HepG2 (cell line): ENCODE data around the gene HDGFL2. TPM values are rescaled to one million over a fixed set of nuclear protein-coding genes. Genes with fewer than 3 reads are reported as not detected.

ENCODE experiments used
- AKAP8 ChIP-seq: sonication (generic); formaldehyde crosslinking; IDR thresholded peaks from 2 replicates; pipeline ENCODE4 v1.5.1; 2020; ENCODE audit warnings: mild to moderate bottlenecking, missing genetic modification reagents
- ATF1 ChIP-seq: IDR thresholded peaks from 2 replicates; pipeline ENCODE4 v1.6.1; 2016; ENCODE audit warnings: mild to moderate bottlenecking, control low read depth
- GATA4 ChIP-seq: sonication (generic); IDR thresholded peaks from 2 replicates; pipeline ENCODE4 v1.6.1; 2016; ENCODE audit warnings: antibody characterized with exemption, low read depth, borderline replicate concordance
- HNF4G ChIP-seq, 2 experiments: sonication (generic) in 1 of 2; formaldehyde crosslinking in 1 of 2; IDR thresholded peaks; 2 replicates each; pipeline versions ENCODE4 v1.4.0 to v1.6.1; 2011 to 2020; ENCODE audit warnings: borderline replicate concordance in 2 of 2, low read depth in 2 of 2, mild to moderate bottlenecking in 2 of 2, low read length in 1 of 2, missing genetic modification reagents in 1 of 2, moderate library complexity in 1 of 2
- RARG ChIP-seq: sonication (generic); formaldehyde crosslinking; IDR thresholded peaks from 2 replicates; pipeline ENCODE4 v1.4.0; 2020; ENCODE audit warnings: low read depth, mild to moderate bottlenecking, missing genetic modification reagents
- RBM22 ChIP-seq: fragments of 200-400 bp; formaldehyde crosslinking; optimal IDR thresholded peaks from 2 replicates; pipeline ENCODE3; 2017; ENCODE audit warnings: mild to moderate bottlenecking, low read length, moderate library complexity
- SCMH1 ChIP-seq: sonication (generic); formaldehyde crosslinking; IDR thresholded peaks from 2 replicates; pipeline ENCODE4 v1.9.0; 2021; ENCODE audit warnings: missing genetic modification reagents, mild to moderate bottlenecking, borderline replicate concordance
- TCF7 ChIP-seq: sonication (generic); IDR thresholded peaks from 2 replicates; pipeline ENCODE4 v1.6.1; 2016; ENCODE audit warnings: antibody characterized with exemption, low read depth
- YEATS2 ChIP-seq: sonication (generic); formaldehyde crosslinking; IDR thresholded peaks from 2 replicates; pipeline ENCODE4 v1.4.0; 2020; ENCODE audit warnings: missing genetic modification reagents, borderline replicate concordance
- ZNF260 ChIP-seq: sonication (generic); formaldehyde crosslinking; IDR thresholded peaks from 2 replicates; pipeline ENCODE4 v1.4.0; 2020; ENCODE audit warnings: missing genetic modification reagents, low read depth, mild to moderate bottlenecking, borderline replicate concordance
- ZNF430 ChIP-seq: sonication (generic); formaldehyde crosslinking; IDR thresholded peaks from 2 replicates; pipeline ENCODE4 v1.9.0; 2021; ENCODE audit warnings: mild to moderate bottlenecking, missing genetic modification reagents
- polyA plus RNA-seq, 8 experiments: library from polyadenylated mRNA; depleted of rRNA in 3 of 8; stranded (reverse) in 7 of 8; unstranded in 1 of 8; fragments of >200 nt; fragmentation: Illumina TruSeq in 4 of 8; extraction: Trizol in 4 of 8; gene quantifications; 2 replicates each; pipeline versions ENCODE4 v1.2.1 to v1.2.3, GENCODE V29; 2011 to 2016; ENCODE audit warnings: low read depth in 4 of 8, missing spikeins in 1 of 8, mixed read lengths in 1 of 8; ENCODE audit not compliant: insufficient read depth in 1 of 8
- total RNA-seq, 5 experiments: library from RNA; depleted of rRNA; stranded (reverse); fragments of >200 nt; fragmentation: Illumina TruSeq; extraction: Trizol; gene quantifications; 2 replicates each; pipeline ENCODE4 v1.2.3, GENCODE V29; 2016; ENCODE audit warnings: low read depth in 1 of 5
- TF ChIP-seq, protein P1 (sequence below), 2 experiments: sonication (generic) in 1 of 2; formaldehyde crosslinking in 1 of 2; IDR thresholded peaks; 2 replicates each; pipeline versions ENCODE4 v1.5.1 to v1.6.1; 2011 to 2020; ENCODE audit warnings: borderline replicate concordance in 1 of 2, low read depth in 1 of 2, low read length in 1 of 2, mild to moderate bottlenecking in 1 of 2, missing genetic modification reagents in 1 of 2, moderate library complexity in 1 of 2
- TF ChIP-seq, protein P2 (sequence below): sonication (generic); formaldehyde crosslinking; IDR thresholded peaks from 2 replicates; pipeline ENCODE4 v1.4.0; 2020; ENCODE audit warnings: missing genetic modification reagents, borderline replicate concordance
- TF ChIP-seq, protein P3 (sequence below): sonication (generic); formaldehyde crosslinking; IDR thresholded peaks from 2 replicates; pipeline ENCODE4 v1.5.0; 2020; ENCODE audit warnings: mild to moderate bottlenecking, missing genetic modification reagents
- TF ChIP-seq, protein P4 (sequence below): sonication (generic); formaldehyde crosslinking; IDR thresholded peaks from 2 replicates; pipeline ENCODE4 v1.4.0; 2020; ENCODE audit warnings: missing genetic modification reagents

The HDGFL2 gene
- total and polyA plus RNA-seq, 2 of the 13 experiments (the other 11 are each of a cell fraction or from before 2014, with no cell fraction given) = 20.0 to 51.1 TPM

DNA sequence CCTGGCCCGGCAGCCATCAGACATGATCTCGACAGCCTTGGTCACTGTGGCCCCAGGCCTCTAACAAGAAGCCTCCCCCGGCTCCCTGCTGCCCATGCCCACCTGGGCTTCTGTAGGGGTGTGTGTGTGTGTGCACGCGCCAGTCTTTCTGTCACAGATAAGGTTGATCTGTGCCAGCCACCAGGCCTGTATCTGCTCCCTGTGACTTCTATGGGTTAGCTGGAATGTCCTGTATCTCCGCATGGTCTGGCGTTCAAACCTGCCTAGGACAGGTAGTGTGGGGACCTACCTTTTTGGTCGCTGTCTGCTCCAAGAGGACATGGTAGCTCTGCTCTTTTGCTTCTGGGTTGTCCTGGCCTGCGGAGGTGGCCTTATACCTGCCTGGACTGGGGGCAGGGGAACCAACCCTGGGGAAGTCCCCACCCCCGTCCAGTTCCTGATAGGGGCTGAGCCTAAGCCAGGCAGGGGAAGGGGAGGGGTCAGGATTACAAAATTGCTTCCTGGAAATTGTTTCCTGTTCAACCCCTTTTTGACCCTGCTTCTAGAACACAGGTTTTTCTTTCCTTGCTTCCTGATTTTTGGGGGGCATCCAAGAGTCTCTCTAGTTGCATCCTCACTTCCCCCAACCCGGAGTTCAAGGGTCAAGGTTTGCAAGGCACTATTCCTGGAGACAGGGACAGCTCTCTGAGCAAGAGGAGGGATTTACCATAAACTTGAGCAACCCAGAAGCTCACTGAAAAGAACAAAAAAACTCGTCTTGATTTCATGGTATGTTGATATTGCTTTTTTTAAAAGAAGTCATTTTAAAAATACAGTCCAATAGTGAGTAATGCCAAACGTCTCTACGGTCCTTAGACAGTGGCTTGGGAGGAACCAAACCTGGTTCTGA is 67.8 kb downstream of the HDGFL2 start, which contains the start of gene LRG1 (continued):
- TF ChIP-seq, protein P1, sequence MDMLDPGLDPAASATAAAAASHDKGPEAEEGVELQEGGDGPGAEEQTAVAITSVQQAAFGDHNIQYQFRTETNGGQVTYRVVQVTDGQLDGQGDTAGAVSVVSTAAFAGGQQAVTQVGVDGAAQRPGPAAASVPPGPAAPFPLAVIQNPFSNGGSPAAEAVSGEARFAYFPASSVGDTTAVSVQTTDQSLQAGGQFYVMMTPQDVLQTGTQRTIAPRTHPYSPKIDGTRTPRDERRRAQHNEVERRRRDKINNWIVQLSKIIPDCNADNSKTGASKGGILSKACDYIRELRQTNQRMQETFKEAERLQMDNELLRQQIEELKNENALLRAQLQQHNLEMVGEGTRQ (IDR thresholded peaks at IDR 0.05; ENCODE audit: low read depth, low read length) = no peak
- TF ChIP-seq, protein P1 (CRISPR knock-in tag; IDR thresholded peaks at IDR 0.05; ENCODE audit: borderline replicate concordance) = no peak
- TF ChIP-seq YEATS2 (CRISPR knock-in tag) (no peak), RBM22 (no peak), RARG (CRISPR knock-in tag) (no peak), ZNF260 (CRISPR knock-in tag) (no peak), TCF7 (no peak), ATF1 (no peak), GATA4 (peak; percentile 71; the same call in 1 of the 2 replicates), ZNF430 (CRISPR knock-in tag) (peak; percentile 32; the same call in 1 of the 2 replicates), AKAP8 (CRISPR knock-in tag) (no peak), HNF4G (IDR thresholded peaks at IDR 0.05; ENCODE audit: borderline replicate concordance, low read depth, low read length) (peak; percentile 21; the same call in 1 of the 2 replicates), HNF4G (CRISPR knock-in tag; IDR thresholded peaks at IDR 0.05; ENCODE audit: borderline replicate concordance, low read depth) (no peak), SCMH1 (no peak)
- TF ChIP-seq, protein P2, sequence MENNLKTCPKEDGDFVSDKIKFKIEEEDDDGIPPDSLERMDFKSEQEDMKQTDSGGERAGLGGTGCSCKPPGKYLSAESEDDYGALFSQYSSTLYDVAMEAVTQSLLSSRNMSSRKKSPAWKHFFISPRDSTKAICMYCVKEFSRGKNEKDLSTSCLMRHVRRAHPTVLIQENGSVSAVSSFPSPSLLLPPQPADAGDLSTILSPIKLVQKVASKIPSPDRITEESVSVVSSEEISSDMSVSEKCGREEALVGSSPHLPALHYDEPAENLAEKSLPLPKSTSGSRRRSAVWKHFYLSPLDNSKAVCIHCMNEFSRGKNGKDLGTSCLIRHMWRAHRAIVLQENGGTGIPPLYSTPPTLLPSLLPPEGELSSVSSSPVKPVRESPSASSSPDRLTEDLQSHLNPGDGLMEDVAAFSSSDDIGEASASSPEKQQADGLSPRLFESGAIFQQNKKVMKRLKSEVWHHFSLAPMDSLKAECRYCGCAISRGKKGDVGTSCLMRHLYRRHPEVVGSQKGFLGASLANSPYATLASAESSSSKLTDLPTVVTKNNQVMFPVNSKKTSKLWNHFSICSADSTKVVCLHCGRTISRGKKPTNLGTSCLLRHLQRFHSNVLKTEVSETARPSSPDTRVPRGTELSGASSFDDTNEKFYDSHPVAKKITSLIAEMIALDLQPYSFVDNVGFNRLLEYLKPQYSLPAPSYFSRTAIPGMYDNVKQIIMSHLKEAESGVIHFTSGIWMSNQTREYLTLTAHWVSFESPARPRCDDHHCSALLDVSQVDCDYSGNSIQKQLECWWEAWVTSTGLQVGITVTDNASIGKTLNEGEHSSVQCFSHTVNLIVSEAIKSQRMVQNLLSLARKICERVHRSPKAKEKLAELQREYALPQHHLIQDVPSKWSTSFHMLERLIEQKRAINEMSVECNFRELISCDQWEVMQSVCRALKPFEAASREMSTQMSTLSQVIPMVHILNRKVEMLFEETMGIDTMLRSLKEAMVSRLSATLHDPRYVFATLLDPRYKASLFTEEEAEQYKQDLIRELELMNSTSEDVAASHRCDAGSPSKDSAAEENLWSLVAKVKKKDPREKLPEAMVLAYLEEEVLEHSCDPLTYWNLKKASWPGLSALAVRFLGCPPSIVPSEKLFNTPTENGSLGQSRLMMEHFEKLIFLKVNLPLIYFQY (CRISPR knock-in tag) = 0 out of 2 replicates have a peak, but pooled peaks have one; percentile 22
- TF ChIP-seq, protein P3, sequence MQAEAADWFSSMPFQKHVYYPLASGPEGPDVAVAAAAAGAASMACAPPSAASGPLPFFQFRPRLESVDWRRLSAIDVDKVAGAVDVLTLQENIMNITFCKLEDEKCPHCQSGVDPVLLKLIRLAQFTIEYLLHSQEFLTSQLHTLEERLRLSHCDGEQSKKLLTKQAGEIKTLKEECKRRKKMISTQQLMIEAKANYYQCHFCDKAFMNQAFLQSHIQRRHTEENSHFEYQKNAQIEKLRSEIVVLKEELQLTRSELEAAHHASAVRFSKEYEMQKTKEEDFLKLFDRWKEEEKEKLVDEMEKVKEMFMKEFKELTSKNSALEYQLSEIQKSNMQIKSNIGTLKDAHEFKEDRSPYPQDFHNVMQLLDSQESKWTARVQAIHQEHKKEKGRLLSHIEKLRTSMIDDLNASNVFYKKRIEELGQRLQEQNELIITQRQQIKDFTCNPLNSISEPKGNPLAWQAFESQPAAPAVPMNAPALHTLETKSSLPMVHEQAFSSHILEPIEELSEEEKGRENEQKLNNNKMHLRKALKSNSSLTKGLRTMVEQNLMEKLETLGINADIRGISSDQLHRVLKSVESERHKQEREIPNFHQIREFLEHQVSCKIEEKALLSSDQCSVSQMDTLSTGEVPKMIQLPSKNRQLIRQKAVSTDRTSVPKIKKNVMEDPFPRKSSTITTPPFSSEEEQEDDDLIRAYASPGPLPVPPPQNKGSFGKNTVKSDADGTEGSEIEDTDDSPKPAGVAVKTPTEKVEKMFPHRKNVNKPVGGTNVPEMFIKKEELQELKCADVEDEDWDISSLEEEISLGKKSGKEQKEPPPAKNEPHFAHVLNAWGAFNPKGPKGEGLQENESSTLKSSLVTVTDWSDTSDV (CRISPR knock-in tag) = 0 out of 2 replicates have a peak, but pooled peaks have one; percentile 35
- TF ChIP-seq, protein P4, sequence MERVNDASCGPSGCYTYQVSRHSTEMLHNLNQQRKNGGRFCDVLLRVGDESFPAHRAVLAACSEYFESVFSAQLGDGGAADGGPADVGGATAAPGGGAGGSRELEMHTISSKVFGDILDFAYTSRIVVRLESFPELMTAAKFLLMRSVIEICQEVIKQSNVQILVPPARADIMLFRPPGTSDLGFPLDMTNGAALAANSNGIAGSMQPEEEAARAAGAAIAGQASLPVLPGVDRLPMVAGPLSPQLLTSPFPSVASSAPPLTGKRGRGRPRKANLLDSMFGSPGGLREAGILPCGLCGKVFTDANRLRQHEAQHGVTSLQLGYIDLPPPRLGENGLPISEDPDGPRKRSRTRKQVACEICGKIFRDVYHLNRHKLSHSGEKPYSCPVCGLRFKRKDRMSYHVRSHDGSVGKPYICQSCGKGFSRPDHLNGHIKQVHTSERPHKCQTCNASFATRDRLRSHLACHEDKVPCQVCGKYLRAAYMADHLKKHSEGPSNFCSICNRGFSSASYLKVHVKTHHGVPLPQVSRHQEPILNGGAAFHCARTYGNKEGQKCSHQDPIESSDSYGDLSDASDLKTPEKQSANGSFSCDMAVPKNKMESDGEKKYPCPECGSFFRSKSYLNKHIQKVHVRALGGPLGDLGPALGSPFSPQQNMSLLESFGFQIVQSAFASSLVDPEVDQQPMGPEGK (CRISPR knock-in tag) = peak; percentile 95
